Testis (tissue), 3 donors: ENCODE measurements around the gene RYR3. TPM values are rescaled to one million over a fixed set of nuclear protein-coding genes. Genes with fewer than 3 reads are reported as not detected.

ENCODE experiments used
- DNase-seq: peaks from one replicate; pipeline ENCODE4 v3.0.0-alpha.2; 2019
- H3K27ac ChIP-seq, 2 donors: fragments of 200-600 bp; sonication (generic); one replicate each; pipeline ENCODE4 v1.5.1; 2019
- H3K27me3 ChIP-seq: fragments of 200-600 bp; sonication (generic); one replicate; pipeline ENCODE4 v1.5.1; 2019
- H3K36me3 ChIP-seq: fragments of 200-600 bp; sonication (generic); one replicate; pipeline ENCODE4 v1.5.1; 2017; ENCODE audit warnings: low read depth; ENCODE audit errors: missing control alignments
- H3K4me1 ChIP-seq: fragments of 200-600 bp; sonication (generic); one replicate; pipeline ENCODE4 v1.5.1; 2019
- H3K4me3 ChIP-seq, 2 donors: fragments of 200-600 bp; sonication (generic); one replicate each; pipeline ENCODE4 v1.5.1; 2017 to 2019
- H3K9me3 ChIP-seq: fragments of 200-600 bp; sonication (generic); one replicate; pipeline ENCODE4 v1.5.1; 2017
- CTCF ChIP-seq, 3 experiments: fragments of 450-650 bp in 2 of 3; fragments of 200-600 bp in 1 of 3; sonication (generic) in 1 of 3; IDR thresholded peaks; one replicate each; pipeline ENCODE4 v1.5.1; 2016 to 2019; ENCODE audit warnings: antibody characterized with exemption in 3 of 3, mild to moderate bottlenecking in 2 of 3, moderate library complexity in 1 of 3
- POLR2A ChIP-seq: fragments of 450-650 bp; IDR thresholded peaks from one replicate; pipeline ENCODE4 v1.6.1; 2017; ENCODE audit warnings: antibody characterized with exemption, mild to moderate bottlenecking, moderate library complexity
- WGBS, 2 donors: methylation state at CpG; one replicate each; pipeline ENCODE4 v1.1.5; 2018; 5-methylcytosine and 5-hydroxymethylcytosine counted together
- intact Hi-C: fragments of 100-400 bp; cut with DNase I; formaldehyde crosslinking; loops from one replicate; pipeline ENCODE4 v1.15.1; 2023; ENCODE audit warnings: low total_unique reads
- polyA plus RNA-seq: library from polyadenylated mRNA; stranded (reverse); fragments of 350-450 nt; fragmentation: Illumina TruSeq; extraction: RNeasy Lipid Tissue Mini Kit (QIAGEN cat#74804); gene quantifications from one replicate; pipeline ENCODE4 v1.2.3, GENCODE V29; 2014; ENCODE audit warnings: low read depth, low replicate concordance; ENCODE audit not compliant: insufficient read depth
- total RNA-seq, 2 donors: library from RNA; depleted of rRNA; stranded (reverse); fragments of >200 nt; gene quantifications; one replicate each; pipeline ENCODE4 v1.2.3, GENCODE V29; 2016

RYR3 gene
- total and polyA plus RNA-seq, 3 donors from 2014 or later: 4.3 to 7.6 (median 4.4) TPM

- H3K27ac ChIP-seq: no peak overlapping the region
- intact Hi-C loops: no loop called here
- H3K27me3 ChIP-seq: no peaks in the 10 kb centered on the region
- H3K4me3 ChIP-seq: no peak overlapping the region
- 90 to 94% methylated on average over 3 of the region's 3 CpGs for WGBS, 2 donors
- H3K36me3 ChIP-seq: no peaks in the 10 kb centered on the region
- H3K9me3 ChIP-seq: no peaks in the 10 kb centered on the region
- no peak for DNase-seq
- no peak for TF ChIP-seq CTCF (IDR thresholded peaks at IDR 0.05)
- TF ChIP-seq POLR2A: no peak
- no peaks in the 10 kb centered on the region for H3K4me1 ChIP-seq
Observed at GRCh38 chr15:33371159-33371558, 60.4 kb downstream of the RYR3 start.

- Histone ChIP-seq H3K36me3 (no peaks in the 10 kb centered on the region), H3K4me1 (no peaks in the 10 kb centered on the region), H3K27ac (no peak overlapping the region), H3K4me3 (no peak overlapping the region), H3K27me3 (no peaks in the 10 kb centered on the region), H3K9me3 (no peaks in the 10 kb centered on the region)
- TF ChIP-seq CTCF (IDR thresholded peaks at IDR 0.05) (no peak), POLR2A (no peak)
- 47 to 53% methylated on average over 5 of the region's 5 CpGs for WGBS, 2 donors
- no peak for DNase-seq
- intact Hi-C loops: no loop called here
Observed at GRCh38 chr15:33374226-33374914, 63.6 kb downstream of the RYR3 start.

GRCh38 chr15:33375236-33375635, 64.5 kb downstream of the RYR3 start:
- TF ChIP-seq CTCF (IDR thresholded peaks at IDR 0.05): no peak
- TF ChIP-seq POLR2A: no peak
- Histone ChIP-seq H3K4me1 (no peaks in the 10 kb centered on the region), H3K27me3 (no peaks in the 10 kb centered on the region), H3K4me3 (no peak overlapping the region), H3K36me3 (no peaks in the 10 kb centered on the region), H3K9me3 (no peaks in the 10 kb centered on the region), H3K27ac (no peak overlapping the region)
- no peak for DNase-seq
- intact Hi-C loops: no loop called here
- WGBS, 2 donors: 27 to 56% methylated on average over 5 of the region's 5 CpGs

- no peak overlapping the region for H3K27ac ChIP-seq
- no peaks in the 10 kb centered on the region for H3K4me1 ChIP-seq
- H3K27me3 ChIP-seq: no peaks in the 10 kb centered on the region
- intact Hi-C loops: no loop called here
- H3K9me3 ChIP-seq: no peaks in the 10 kb centered on the region
- WGBS, 2 donors: 93 to 97% methylated on average over 4 of the region's 4 CpGs
- H3K4me3 ChIP-seq: no peak overlapping the region
- DNase-seq: no peak
- TF ChIP-seq POLR2A: no peak
- TF ChIP-seq CTCF (IDR thresholded peaks at IDR 0.05): no peak
- no peaks in the 10 kb centered on the region for H3K36me3 ChIP-seq
Observed at GRCh38 chr15:33377204-33377603, 66.4 kb downstream of the RYR3 start.

GRCh38 chr15:33378866-33379480, 68.2 kb downstream of the RYR3 start:
- DNase-seq: no peak
- Histone ChIP-seq H3K4me3 (no peak overlapping the region), H3K27me3 (no peaks in the 10 kb centered on the region), H3K9me3 (no peaks in the 10 kb centered on the region), H3K4me1 (no peaks in the 10 kb centered on the region), H3K27ac (no peak overlapping the region), H3K36me3 (no peaks in the 10 kb centered on the region)
- WGBS, 2 donors: 77 to 81% methylated on average over 2 of the region's 2 CpGs
- intact Hi-C loops: no loop called here
- TF ChIP-seq POLR2A (no peak), CTCF (IDR thresholded peaks at IDR 0.05) (no peak)
